GM20431 (cell line): ENCODE results near the gene TMEM217.
"Not testable (repeated sequence)": the region's sequence is repeated elsewhere in the genome, so short reads cannot be mapped to it uniquely, and the experiment has no call there.

Source experiments
- in situ Hi-C: fragments of 300-500 bp; cut with MseI, MboI; formaldehyde crosslinking; loops from one replicate; pipeline ENCODE4 v1.15.0; 2020; ENCODE audit warnings: low sequenced_read_pairs; ENCODE audit not compliant: unreplicated experiment

Gene TMEM217

GRCh38 chr6:37257634-37258404 is at the start of gene TMEM217, which contains the start of gene TBC1D22B:
TMEM217 (minus strand) TSS chr6:37258144; CDS start chr6:37219030, 39,114 bp downstream.
TBC1D22B (plus strand) TSS chr6:37257772; CDS start chr6:37257918, 146 bp downstream.
- in situ Hi-C loops: no loop called here

GRCh38 chr6:37307484-37307883 is 49.5 kb upstream of the TMEM217 start:
- in situ Hi-C loops: not testable (repeated sequence)

- in situ Hi-C loops: no loop called here
Measured at GRCh38 chr6:37306624-37307222, 48.8 kb upstream of the TMEM217 start.

GRCh38 chr6:37305841-37306425 is 48.0 kb upstream of the TMEM217 start:
- in situ Hi-C loops: no loop called here

- in situ Hi-C loops: no loop called here
Measured at GRCh38 chr6:37304766-37305165, 46.8 kb upstream of the TMEM217 start.

GRCh38 chr6:37303891-37304503 is 46.1 kb upstream of the TMEM217 start:
- in situ Hi-C loops: no loop called here

GRCh38 chr6:37303091-37303660 is 45.2 kb upstream of the TMEM217 start:
- in situ Hi-C loops: no loop called here

- in situ Hi-C loops: no loop called here
Measured at GRCh38 chr6:37302086-37302686, 44.2 kb upstream of the TMEM217 start.

- in situ Hi-C loops: no loop called here
Measured at GRCh38 chr6:37299990-37300389, 42.0 kb upstream of the TMEM217 start.

- in situ Hi-C loops: no loop called here
Measured at GRCh38 chr6:37298958-37299357, 41.0 kb upstream of the TMEM217 start.

- in situ Hi-C loops: not testable (repeated sequence)
Measured at GRCh38 chr6:37297637-37298036, 39.7 kb upstream of the TMEM217 start.

GRCh38 chr6:37293426-37293825 is 35.5 kb upstream of the TMEM217 start:
- in situ Hi-C loops: no loop called here

- in situ Hi-C loops: no loop called here
Measured at GRCh38 chr6:37289931-37290330, 32.0 kb upstream of the TMEM217 start.

GRCh38 chr6:37288247-37288646 is 30.3 kb upstream of the TMEM217 start:
- in situ Hi-C loops: no loop called here

- in situ Hi-C loops: no loop called here
Measured at GRCh38 chr6:37287519-37288157, 29.7 kb upstream of the TMEM217 start.

GRCh38 chr6:37285861-37286311 is 27.9 kb upstream of the TMEM217 start:
- in situ Hi-C loops: no loop called here

GRCh38 chr6:37284781-37285180 is 26.8 kb upstream of the TMEM217 start:
- in situ Hi-C loops: no loop called here

- in situ Hi-C loops: no loop called here
Measured at GRCh38 chr6:37283671-37284151, 25.8 kb upstream of the TMEM217 start.

GRCh38 chr6:37283268-37283667 is 25.3 kb upstream of the TMEM217 start:
- in situ Hi-C loops: no loop called here
